K562 (cell line): ENCODE data around the gene ACSS2. TPM values are rescaled to one million over a fixed set of nuclear protein-coding genes. Genes with fewer than 3 reads are reported as not detected.

Experiments
- CAMTA2 ChIP-seq: fragments of 250-450 bp; sonication (Bioruptor Pico); conservative IDR thresholded peaks from 2 replicates; pipeline ENCODE4 v1.5.1; 2022
- CHAMP1 ChIP-seq: fragments of 450-650 bp; IDR thresholded peaks from 2 replicates; pipeline ENCODE4 v1.6.1; 2016; ENCODE audit warnings: mild to moderate bottlenecking
- DACH1 ChIP-seq: fragments of 450-650 bp; IDR thresholded peaks from 2 replicates; pipeline ENCODE4 v1.6.1; 2018; ENCODE audit not compliant: partially characterized antibody
- ELF2 ChIP-seq: fragments of 250-450 bp; sonication (Bioruptor Pico); IDR thresholded peaks from 2 replicates; pipeline ENCODE4 v1.5.0; 2021; ENCODE audit warnings: mild to moderate bottlenecking
- FIP1L1 ChIP-seq: fragments of 200-400 bp; formaldehyde crosslinking; IDR thresholded peaks from 2 replicates; pipeline ENCODE4 v1.6.1; 2018; ENCODE audit warnings: mild to moderate bottlenecking, low read depth, low read length; ENCODE audit not compliant: poor library complexity, severe bottlenecking
- GATAD2B ChIP-seq: fragments of 450-650 bp; IDR thresholded peaks from 2 replicates; pipeline ENCODE4 v1.6.1; 2017; ENCODE audit warnings: mild to moderate bottlenecking, borderline replicate concordance
- ID3 ChIP-seq, 2 experiments: fragments of 250-450 bp in 1 of 2; fragments of 450-650 bp in 1 of 2; sonication (Bioruptor Pico) in 1 of 2; IDR thresholded peaks; 2 replicates each; pipeline versions ENCODE4 v1.6.1 to v1.8.0; 2016 to 2021; ENCODE audit warnings: mild to moderate bottlenecking in 2 of 2, moderate library complexity in 2 of 2, missing compliant biosample characterization in 1 of 2, missing genetic modification characterization in 1 of 2
- POLR2H ChIP-seq: IDR thresholded peaks from 2 replicates; pipeline ENCODE4 v1.6.1; 2016; ENCODE audit warnings: missing genetic modification characterization, low read depth, mild to moderate bottlenecking, control low read depth, missing compliant biosample characterization, moderate library complexity
- RNF2 ChIP-seq: sonication (generic); IDR thresholded peaks from 2 replicates; pipeline ENCODE4 v1.6.1; 2016
- TEAD2 ChIP-seq: fragments of 450-650 bp; IDR thresholded peaks from 2 replicates; pipeline ENCODE4 v1.6.1; 2016; ENCODE audit warnings: missing genetic modification characterization, control low read depth, missing compliant biosample characterization
- TFE3 ChIP-seq: fragments of 450-650 bp; formaldehyde crosslinking; IDR thresholded peaks from 2 replicates; pipeline ENCODE4 v1.4.0; 2020; ENCODE audit warnings: mild to moderate bottlenecking, mixed read lengths
- YY1 ChIP-seq, 3 experiments: IDR thresholded peaks; 2 replicates each; pipeline ENCODE4 v1.6.1; 2011; ENCODE audit warnings: low read length in 2 of 3, mild to moderate bottlenecking in 2 of 3, moderate library complexity in 2 of 3, borderline replicate concordance in 1 of 3, control low read depth in 1 of 3, low read depth in 1 of 3; ENCODE audit not compliant: insufficient read depth in 3 of 3, insufficient replicate concordance in 2 of 3, control insufficient read depth in 1 of 3, insufficient read length in 1 of 3; ENCODE audit errors: extremely low read depth in 1 of 3
- ZBTB17 ChIP-seq: fragments of 450-650 bp; formaldehyde crosslinking; IDR thresholded peaks from 2 replicates; pipeline ENCODE4 v1.4.0; 2020; ENCODE audit warnings: mild to moderate bottlenecking
- polyA plus RNA-seq, 8 experiments: library from polyadenylated mRNA; depleted of rRNA in 4 of 8; stranded (reverse) in 5 of 8; unstranded in 3 of 8; fragments of >200 nt; fragmentation: Nextera tagmentation in 2 of 8; fragmentation: Illumina TruSeq in 1 of 8; extraction: Ambion mirVana in 2 of 8; extraction: Trizol in 1 of 8; gene quantifications; 2 replicates each; pipeline versions ENCODE4 v1.2.1 to v1.2.3, GENCODE V29; 2011 to 2014; ENCODE audit warnings: inconsistent platforms in 1 of 8, missing spikeins in 1 of 8
- total RNA-seq, 7 experiments: library from RNA; depleted of rRNA in 6 of 7; stranded (reverse); fragments of >200 nt in 6 of 7; fragmentation: Illumina TruSeq in 2 of 7; extraction: Trizol in 2 of 7; gene quantifications; 2 replicates each; pipeline versions ENCODE4 v1.2.1 to v1.2.3, GENCODE V29; 2011 to 2021; ENCODE audit warnings: low replicate concordance in 1 of 7
- TF ChIP-seq, protein P1 (sequence below): fragments of 200-400 bp; formaldehyde crosslinking; IDR thresholded peaks from 2 replicates; pipeline ENCODE4 v1.6.1; 2017; ENCODE audit warnings: mild to moderate bottlenecking, low read depth, low read length, moderate library complexity
- TF ChIP-seq, protein P2 (sequence below): fragments of 450-650 bp; formaldehyde crosslinking; IDR thresholded peaks from 2 replicates; pipeline ENCODE4 v1.4.0; 2020; ENCODE audit warnings: mild to moderate bottlenecking
- TF ChIP-seq, protein P3 (sequence below): sonication (generic); formaldehyde crosslinking; IDR thresholded peaks from 2 replicates; pipeline ENCODE4 v1.9.0; 2022; ENCODE audit warnings: mild to moderate bottlenecking, missing genetic modification reagents

Gene ACSS2
- total and polyA plus RNA-seq, 9 of the 15 experiments (the other 6 are each of a cell fraction or from before 2014, with no cell fraction given): 21.9 to 246 (median 66.2) TPM

- TF ChIP-seq ELF2 (CRISPR knock-in tag): 0 out of 2 replicates have a peak, but pooled peaks have one; percentile 52
- peak; percentile 53; the same call in 1 of the 2 replicates for TF ChIP-seq RNF2
- no peak for TF ChIP-seq CAMTA2
- TF ChIP-seq, protein P1, sequence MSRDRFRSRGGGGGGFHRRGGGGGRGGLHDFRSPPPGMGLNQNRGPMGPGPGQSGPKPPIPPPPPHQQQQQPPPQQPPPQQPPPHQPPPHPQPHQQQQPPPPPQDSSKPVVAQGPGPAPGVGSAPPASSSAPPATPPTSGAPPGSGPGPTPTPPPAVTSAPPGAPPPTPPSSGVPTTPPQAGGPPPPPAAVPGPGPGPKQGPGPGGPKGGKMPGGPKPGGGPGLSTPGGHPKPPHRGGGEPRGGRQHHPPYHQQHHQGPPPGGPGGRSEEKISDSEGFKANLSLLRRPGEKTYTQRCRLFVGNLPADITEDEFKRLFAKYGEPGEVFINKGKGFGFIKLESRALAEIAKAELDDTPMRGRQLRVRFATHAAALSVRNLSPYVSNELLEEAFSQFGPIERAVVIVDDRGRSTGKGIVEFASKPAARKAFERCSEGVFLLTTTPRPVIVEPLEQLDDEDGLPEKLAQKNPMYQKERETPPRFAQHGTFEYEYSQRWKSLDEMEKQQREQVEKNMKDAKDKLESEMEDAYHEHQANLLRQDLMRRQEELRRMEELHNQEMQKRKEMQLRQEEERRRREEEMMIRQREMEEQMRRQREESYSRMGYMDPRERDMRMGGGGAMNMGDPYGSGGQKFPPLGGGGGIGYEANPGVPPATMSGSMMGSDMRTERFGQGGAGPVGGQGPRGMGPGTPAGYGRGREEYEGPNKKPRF: no peak
- no peak for TF ChIP-seq POLR2H (tag)
- no peak; the same call in 1 of the 2 replicates for TF ChIP-seq GATAD2B
- TF ChIP-seq CHAMP1: no peak
- TF ChIP-seq, protein P2, sequence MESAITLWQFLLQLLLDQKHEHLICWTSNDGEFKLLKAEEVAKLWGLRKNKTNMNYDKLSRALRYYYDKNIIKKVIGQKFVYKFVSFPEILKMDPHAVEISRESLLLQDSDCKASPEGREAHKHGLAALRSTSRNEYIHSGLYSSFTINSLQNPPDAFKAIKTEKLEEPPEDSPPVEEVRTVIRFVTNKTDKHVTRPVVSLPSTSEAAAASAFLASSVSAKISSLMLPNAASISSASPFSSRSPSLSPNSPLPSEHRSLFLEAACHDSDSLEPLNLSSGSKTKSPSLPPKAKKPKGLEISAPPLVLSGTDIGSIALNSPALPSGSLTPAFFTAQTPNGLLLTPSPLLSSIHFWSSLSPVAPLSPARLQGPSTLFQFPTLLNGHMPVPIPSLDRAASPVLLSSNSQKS (CRISPR knock-in tag): no peak
- no peak for TF ChIP-seq TEAD2 (tag)
- TF ChIP-seq ID3 (CRISPR knock-in tag; IDR thresholded peaks at IDR 0.05): no peak
- TF ChIP-seq ID3 (tag; IDR thresholded peaks at IDR 0.05): no peak
- TF ChIP-seq YY1 (IDR thresholded peaks at IDR 0.05; ENCODE audit: borderline replicate concordance in 1 of 3, control insufficient read depth in 1 of 3, extremely low read depth in 1 of 3, insufficient read depth in 3 of 3, insufficient read length in 1 of 3, insufficient replicate concordance in 2 of 3, low read depth in 1 of 3, low read length in 2 of 3): peak in 2 of 3 experiments; percentile 68 to 82
- TF ChIP-seq FIP1L1: peak; percentile 68
- TF ChIP-seq DACH1: peak; percentile 45
- TF ChIP-seq, protein P3, sequence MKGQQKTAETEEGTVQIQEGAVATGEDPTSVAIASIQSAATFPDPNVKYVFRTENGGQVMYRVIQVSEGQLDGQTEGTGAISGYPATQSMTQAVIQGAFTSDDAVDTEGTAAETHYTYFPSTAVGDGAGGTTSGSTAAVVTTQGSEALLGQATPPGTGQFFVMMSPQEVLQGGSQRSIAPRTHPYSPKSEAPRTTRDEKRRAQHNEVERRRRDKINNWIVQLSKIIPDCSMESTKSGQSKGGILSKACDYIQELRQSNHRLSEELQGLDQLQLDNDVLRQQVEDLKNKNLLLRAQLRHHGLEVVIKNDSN: peak; percentile 39
- TF ChIP-seq ZBTB17 (CRISPR knock-in tag): no peak
- TF ChIP-seq TFE3 (CRISPR knock-in tag): no peak
Observed at GRCh38 chr20:34872622-34873224, 3.7 kb upstream of the ACSS2 start, which contains the start of gene GGT7 (continued).
